ENCODE results near the gene TRMT13.

The TRMT13 gene

GRCh38 chr1:100101564-100101963 is 31.4 kb upstream of the TRMT13 start:
- no peaks in the 10 kb centered on the region for H3K9me3 Mint-ChIP-seq
- H3K27me3 Mint-ChIP-seq (ENCODE audit: low read depth, poor library complexity), result no peaks in the 10 kb centered on the region
- peaks cover 64% of the 10 kb centered on the region for H3K36me3 Mint-ChIP-seq (ENCODE audit: low read depth)
- H3K4me1 Mint-ChIP-seq, result no peaks in the 10 kb centered on the region
- no peak for DNase-seq
- no peak for TF ChIP-seq CTCF (IDR thresholded peaks at IDR 0.05)
- H3K4me3 Mint-ChIP-seq, result no peak overlapping the region
- no peak overlapping the region for H3K27ac Mint-ChIP-seq

GRCh38 chr1:100107696-100108095 is 25.3 kb upstream of the TRMT13 start:
- Mint-ChIP-seq H3K36me3 (ENCODE audit: low read depth) (peaks cover 59% of the 10 kb centered on the region), H3K27ac (peak overlapping the region; percentile 51), H3K9me3 (peaks cover 2% of the 10 kb centered on the region), H3K4me1 (no peaks in the 10 kb centered on the region), H3K27me3 (ENCODE audit: low read depth, poor library complexity) (no peaks in the 10 kb centered on the region), H3K4me3 (no peak overlapping the region)
- no peak for DNase-seq
- no peak for TF ChIP-seq CTCF (IDR thresholded peaks at IDR 0.05)

GRCh38 chr1:100109554-100110066 is 23.4 kb upstream of the TRMT13 start:
- Mint-ChIP-seq H3K27me3 (ENCODE audit: low read depth, poor library complexity) (no peaks in the 10 kb centered on the region), H3K9me3 (peaks cover 13% of the 10 kb centered on the region), H3K27ac (no peak overlapping the region), H3K4me3 (no peak overlapping the region), H3K4me1 (no peaks in the 10 kb centered on the region), H3K36me3 (ENCODE audit: low read depth) (peaks cover 65% of the 10 kb centered on the region)
- TF ChIP-seq CTCF (IDR thresholded peaks at IDR 0.05), result no peak
- DNase-seq, result no peak

GRCh38 chr1:100115524-100115923 is 17.4 kb upstream of the TRMT13 start:
- Mint-ChIP-seq H3K27me3 (ENCODE audit: low read depth, poor library complexity) (no peaks in the 10 kb centered on the region), H3K36me3 (ENCODE audit: low read depth) (peaks cover 66% of the 10 kb centered on the region), H3K9me3 (peaks cover 13% of the 10 kb centered on the region), H3K4me1 (no peaks in the 10 kb centered on the region), H3K27ac (no peak overlapping the region), H3K4me3 (no peak overlapping the region)
- no peak for TF ChIP-seq CTCF (IDR thresholded peaks at IDR 0.05)
- DNase-seq, result no peak

GRCh38 chr1:100122177-100122576 is 10.8 kb upstream of the TRMT13 start:
- H3K4me3 Mint-ChIP-seq, result no peak overlapping the region
- no peak overlapping the region for H3K27ac Mint-ChIP-seq
- TF ChIP-seq CTCF (IDR thresholded peaks at IDR 0.05), result no peak
- H3K9me3 Mint-ChIP-seq, result no peaks in the 10 kb centered on the region
- H3K27me3 Mint-ChIP-seq (ENCODE audit: low read depth, poor library complexity), result no peaks in the 10 kb centered on the region
- peaks cover 9% of the 10 kb centered on the region for H3K4me1 Mint-ChIP-seq
- DNase-seq, result no peak
- peaks cover 27% of the 10 kb centered on the region for H3K36me3 Mint-ChIP-seq (ENCODE audit: low read depth)

- H3K9me3 Mint-ChIP-seq, result no peaks in the 10 kb centered on the region
- no peak for DNase-seq
- H3K27ac Mint-ChIP-seq, result peak overlapping the region; percentile 4
- H3K27me3 Mint-ChIP-seq (ENCODE audit: low read depth, poor library complexity), result no peaks in the 10 kb centered on the region
- TF ChIP-seq CTCF (IDR thresholded peaks at IDR 0.05), result no peak
- peaks cover 8% of the 10 kb centered on the region for H3K36me3 Mint-ChIP-seq (ENCODE audit: low read depth)
- no peak overlapping the region for H3K4me3 Mint-ChIP-seq
- H3K4me1 Mint-ChIP-seq, result peaks cover 18% of the 10 kb centered on the region
Observed at GRCh38 chr1:100127226-100127625, 5.7 kb upstream of the TRMT13 start.
